Measurements from ENCODE around the gene GABRB1.

GABRB1 gene

DNA sequence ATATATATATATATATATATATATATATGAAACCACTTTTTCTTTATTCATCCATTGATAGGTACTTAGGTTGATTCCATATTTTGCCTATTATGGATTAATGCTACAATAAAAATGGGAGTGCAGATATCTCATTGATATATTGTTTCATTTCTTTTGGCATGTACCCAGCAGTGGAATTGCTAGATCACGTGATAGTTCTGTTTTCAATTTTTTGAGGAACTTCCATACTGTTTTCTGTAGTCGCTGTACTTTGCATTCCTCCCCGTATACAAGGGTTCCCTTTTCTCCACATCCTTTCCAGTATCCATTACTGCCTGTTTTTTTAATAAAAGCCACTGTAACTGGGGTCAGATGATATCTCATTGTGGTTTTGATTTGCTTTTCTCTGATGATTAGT, 124.6 kb downstream of the GABRB1 start (continued):
- TF ChIP-seq, protein P1, sequence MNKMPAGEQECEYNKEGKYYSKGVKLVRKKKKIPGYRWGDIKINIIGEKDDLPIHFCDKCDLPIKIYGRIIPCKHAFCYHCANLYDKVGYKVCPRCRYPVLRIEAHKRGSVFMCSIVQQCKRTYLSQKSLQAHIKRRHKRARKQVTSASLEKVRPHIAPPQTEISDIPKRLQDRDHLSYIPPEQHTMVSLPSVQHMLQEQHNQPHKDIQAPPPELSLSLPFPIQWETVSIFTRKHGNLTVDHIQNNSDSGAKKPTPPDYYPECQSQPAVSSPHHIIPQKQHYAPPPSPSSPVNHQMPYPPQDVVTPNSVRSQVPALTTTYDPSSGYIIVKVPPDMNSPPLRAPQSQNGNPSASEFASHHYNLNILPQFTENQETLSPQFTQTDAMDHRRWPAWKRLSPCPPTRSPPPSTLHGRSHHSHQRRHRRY (tag by site-specific recombination; IDR thresholded peaks at IDR 0.05) = no peak
- TF ChIP-seq SP2 (tag by site-specific recombination; IDR thresholded peaks at IDR 0.05) (no peak), ZNF174 (tag by site-specific recombination; IDR thresholded peaks at IDR 0.05) (no peak), ZNF548 (tag by site-specific recombination; IDR thresholded peaks at IDR 0.05) (no peak), ZNF768 (tag by site-specific recombination; IDR thresholded peaks at IDR 0.05) (no peak), KLF9 (tag by site-specific recombination; IDR thresholded peaks at IDR 0.05; ENCODE audit: low read depth) (no peak), ZFHX2 (tag by site-specific recombination; conservative IDR thresholded peaks at IDR 0.05) (no peak), ZBTB48 (tag by site-specific recombination; IDR thresholded peaks at IDR 0.05) (no peak), ZSCAN30 (tag by site-specific recombination; IDR thresholded peaks at IDR 0.05) (no peak)

GRCh38 chr4:47160095-47160494, 128.7 kb downstream of the GABRB1 start:
- POLR2A ChIA-PET = no interaction called here
- H3K27ac ChIP-seq (ENCODE audit: extremely low read depth, low read depth, low read length) = no peak overlapping the region
- H3K9me3 ChIP-seq (ENCODE audit: control insufficient read depth, insufficient read depth, low read depth, low read length) = no peaks in the 10 kb centered on the region
- H3K4me1 ChIP-seq (ENCODE audit: control insufficient read depth, insufficient read depth, low read length) = no peaks in the 10 kb centered on the region
- no peak for TF ChIP-seq ZNF610 (tag by site-specific recombination; IDR thresholded peaks at IDR 0.05; ENCODE audit: borderline replicate concordance)
- no peak for TF ChIP-seq ZFP69B (tag by site-specific recombination; IDR thresholded peaks at IDR 0.05)
- TF ChIP-seq ZSCAN5A (tag by site-specific recombination; IDR thresholded peaks at IDR 0.05) = no peak
- no peak for TF ChIP-seq TRIM28 (IDR thresholded peaks at IDR 0.05; ENCODE audit: borderline replicate concordance, low read length)
- no peak for TF ChIP-seq ZNF138 (tag by site-specific recombination; IDR thresholded peaks at IDR 0.05; ENCODE audit: borderline replicate concordance)
- no peak for TF ChIP-seq ZNF514 (tag by site-specific recombination; IDR thresholded peaks at IDR 0.05)
- TF ChIP-seq, protein P2, sequence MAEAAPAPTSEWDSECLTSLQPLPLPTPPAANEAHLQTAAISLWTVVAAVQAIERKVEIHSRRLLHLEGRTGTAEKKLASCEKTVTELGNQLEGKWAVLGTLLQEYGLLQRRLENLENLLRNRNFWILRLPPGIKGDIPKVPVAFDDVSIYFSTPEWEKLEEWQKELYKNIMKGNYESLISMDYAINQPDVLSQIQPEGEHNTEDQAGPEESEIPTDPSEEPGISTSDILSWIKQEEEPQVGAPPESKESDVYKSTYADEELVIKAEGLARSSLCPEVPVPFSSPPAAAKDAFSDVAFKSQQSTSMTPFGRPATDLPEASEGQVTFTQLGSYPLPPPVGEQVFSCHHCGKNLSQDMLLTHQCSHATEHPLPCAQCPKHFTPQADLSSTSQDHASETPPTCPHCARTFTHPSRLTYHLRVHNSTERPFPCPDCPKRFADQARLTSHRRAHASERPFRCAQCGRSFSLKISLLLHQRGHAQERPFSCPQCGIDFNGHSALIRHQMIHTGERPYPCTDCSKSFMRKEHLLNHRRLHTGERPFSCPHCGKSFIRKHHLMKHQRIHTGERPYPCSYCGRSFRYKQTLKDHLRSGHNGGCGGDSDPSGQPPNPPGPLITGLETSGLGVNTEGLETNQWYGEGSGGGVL (tag by site-specific recombination; IDR thresholded peaks at IDR 0.05) = no peak
- TF ChIP-seq ZNF391 (tag by site-specific recombination; IDR thresholded peaks at IDR 0.05; ENCODE audit: borderline replicate concordance, low read depth) = no peak
- TF ChIP-seq ZNF133 (tag by site-specific recombination; IDR thresholded peaks at IDR 0.05) = no peak
- CTCF ChIA-PET = no interaction called here
- H3K4me3 ChIP-seq (ENCODE audit: low read depth, low read length) = no peak overlapping the region
- H3K36me3 ChIP-seq (ENCODE audit: control insufficient read depth in 2 of 2, insufficient read depth in 1 of 2, low read length in 2 of 2) = no peaks in the 10 kb centered on the region

GRCh38 chr4:47167081-47168035, 136.0 kb downstream of the GABRB1 start:
- no peak for TF ChIP-seq ZFP41 (tag by site-specific recombination; IDR thresholded peaks at IDR 0.05; ENCODE audit: borderline replicate concordance)
- H3K27ac ChIP-seq (ENCODE audit: extremely low read depth, low read depth, low read length) = no peak overlapping the region
- H3K4me1 ChIP-seq (ENCODE audit: control insufficient read depth, insufficient read depth, low read length) = no peaks in the 10 kb centered on the region
- no peaks in the 10 kb centered on the region for H3K9me3 ChIP-seq (ENCODE audit: control insufficient read depth, insufficient read depth, low read depth, low read length)
- CTCF ChIA-PET = no interaction called here
- POLR2A ChIA-PET = no interaction called here
- no peaks in the 10 kb centered on the region for H3K36me3 ChIP-seq (ENCODE audit: control insufficient read depth in 2 of 2, insufficient read depth in 1 of 2, low read length in 2 of 2)
- H3K4me3 ChIP-seq (ENCODE audit: low read depth, low read length) = no peak overlapping the region
